Measurements from ENCODE around the gene SMAP2. TPM values are rescaled to one million over a fixed set of nuclear protein-coding genes. Genes with fewer than 3 reads are reported as not detected.

Gene SMAP2
- total RNA-seq, 1 donor from 2014 or later = 156 TPM

- no peak for DNase-seq
- Mint-ChIP-seq H3K4me1 (peaks cover 6% of the 10 kb centered on the region), H3K36me3 (ENCODE audit: low read depth) (no peaks in the 10 kb centered on the region), H3K27ac (no peak overlapping the region), H3K4me3 (no peak overlapping the region), H3K27me3 (no peaks in the 10 kb centered on the region), H3K9me3 (peaks cover 6% of the 10 kb centered on the region)
- intact Hi-C loops (cut with micrococcal nuclease) = no loop called here
These were observed 20.4 kb upstream of the SMAP2 start for GRCh38 chr1:40353082-40353481.

- Mint-ChIP-seq H3K27ac (no peak overlapping the region), H3K4me3 (no peak overlapping the region), H3K9me3 (peaks cover 23% of the 10 kb centered on the region), H3K4me1 (peaks cover 6% of the 10 kb centered on the region), H3K36me3 (ENCODE audit: low read depth) (peaks cover 10% of the 10 kb centered on the region), H3K27me3 (no peaks in the 10 kb centered on the region)
- intact Hi-C loops (cut with micrococcal nuclease) = no loop called here
- no peak for DNase-seq
These were observed 15.9 kb upstream of the SMAP2 start for GRCh38 chr1:40357625-40358024.

GRCh38 chr1:40360631-40361030 lies 12.9 kb upstream of the SMAP2 start:
- Mint-ChIP-seq H3K36me3 (ENCODE audit: low read depth) (peaks cover 10% of the 10 kb centered on the region), H3K4me1 (peaks cover 7% of the 10 kb centered on the region), H3K27ac (no peak overlapping the region), H3K27me3 (no peaks in the 10 kb centered on the region), H3K4me3 (no peak overlapping the region), H3K9me3 (peaks cover 24% of the 10 kb centered on the region)
- intact Hi-C loops (cut with micrococcal nuclease) = no loop called here
- DNase-seq = no peak

- Mint-ChIP-seq H3K9me3 (peaks cover 20% of the 10 kb centered on the region), H3K4me3 (no peak overlapping the region), H3K27me3 (no peaks in the 10 kb centered on the region), H3K36me3 (ENCODE audit: low read depth) (peaks cover 10% of the 10 kb centered on the region), H3K4me1 (peaks cover 4% of the 10 kb centered on the region), H3K27ac (no peak overlapping the region)
- intact Hi-C loops (cut with micrococcal nuclease) = no loop called here
- no peak for DNase-seq
These were observed 12.3 kb upstream of the SMAP2 start for GRCh38 chr1:40361201-40361600.

GRCh38 chr1:40361637-40362036 lies 11.9 kb upstream of the SMAP2 start:
- no peak for DNase-seq
- H3K27me3 Mint-ChIP-seq = no peaks in the 10 kb centered on the region
- peaks cover 4% of the 10 kb centered on the region for H3K4me1 Mint-ChIP-seq
- intact Hi-C loops (cut with micrococcal nuclease) = no loop called here
- no peak overlapping the region for H3K4me3 Mint-ChIP-seq
- H3K27ac Mint-ChIP-seq = no peak overlapping the region
- H3K36me3 Mint-ChIP-seq (ENCODE audit: low read depth) = peaks cover 10% of the 10 kb centered on the region
- H3K9me3 Mint-ChIP-seq = peaks cover 20% of the 10 kb centered on the region

- H3K4me3 Mint-ChIP-seq = no peak overlapping the region
- intact Hi-C loops (cut with micrococcal nuclease) = no loop called here
- DNase-seq = no peak
- peaks cover 20% of the 10 kb centered on the region for H3K9me3 Mint-ChIP-seq
- H3K4me1 Mint-ChIP-seq = peaks cover 4% of the 10 kb centered on the region
- no peaks in the 10 kb centered on the region for H3K27me3 Mint-ChIP-seq
- H3K36me3 Mint-ChIP-seq (ENCODE audit: low read depth) = peaks cover 10% of the 10 kb centered on the region
- H3K27ac Mint-ChIP-seq = no peak overlapping the region
These were observed 11.3 kb upstream of the SMAP2 start for GRCh38 chr1:40362199-40362598.

GRCh38 chr1:40362699-40363098 lies 10.8 kb upstream of the SMAP2 start:
- no peaks in the 10 kb centered on the region for H3K27me3 Mint-ChIP-seq
- H3K4me1 Mint-ChIP-seq = peaks cover 4% of the 10 kb centered on the region
- intact Hi-C loops (cut with micrococcal nuclease) = no loop called here
- DNase-seq = no peak
- H3K27ac Mint-ChIP-seq = no peak overlapping the region
- no peak overlapping the region for H3K4me3 Mint-ChIP-seq
- peaks cover 10% of the 10 kb centered on the region for H3K36me3 Mint-ChIP-seq (ENCODE audit: low read depth)
- peaks cover 20% of the 10 kb centered on the region for H3K9me3 Mint-ChIP-seq

GRCh38 chr1:40363721-40364120 lies 9.8 kb upstream of the SMAP2 start:
- Mint-ChIP-seq H3K27me3 (no peaks in the 10 kb centered on the region), H3K4me1 (peaks cover 4% of the 10 kb centered on the region), H3K27ac (peak overlapping the region; percentile 38), H3K4me3 (no peak overlapping the region), H3K36me3 (ENCODE audit: low read depth) (peaks cover 8% of the 10 kb centered on the region), H3K9me3 (peaks cover 16% of the 10 kb centered on the region)
- no peak for DNase-seq
- intact Hi-C loops (cut with micrococcal nuclease) = no loop called here

- Mint-ChIP-seq H3K4me1 (peaks cover 31% of the 10 kb centered on the region), H3K36me3 (ENCODE audit: low read depth) (peaks cover 21% of the 10 kb centered on the region)
- intact Hi-C loops (cut with micrococcal nuclease) = loop anchor here (5.0 kb wide), 2 partner anchors 81 to 114 kb away; partner anchors contain the start of genes ZFP69B and ZMPSTE24
These were observed 1.7 kb upstream of the SMAP2 start for GRCh38 chr1:40371707-40372258.

GRCh38 chr1:40372658-40373322 lies 737 bp upstream of the SMAP2 start:
- intact Hi-C loops (cut with micrococcal nuclease) = loop anchor here (5.0 kb wide), 2 partner anchors 80 to 115 kb away; partner anchors contain the start of genes ZFP69B and ZMPSTE24
- no peak for DNase-seq
- Mint-ChIP-seq H3K27me3 (no peaks in the 10 kb centered on the region), H3K4me1 (peaks cover 39% of the 10 kb centered on the region), H3K36me3 (ENCODE audit: low read depth) (peaks cover 29% of the 10 kb centered on the region), H3K27ac (peak overlapping the region; percentile 90), H3K9me3 (no peaks in the 10 kb centered on the region), H3K4me3 (peak overlapping the region; percentile 84)

More at GRCh38 chr1:40371707-40372258, 1.7 kb upstream of the SMAP2 start:
- no peak overlapping the region for H3K4me3 Mint-ChIP-seq
- no peak for DNase-seq
- no peaks in the 10 kb centered on the region for H3K9me3 Mint-ChIP-seq
- H3K27ac Mint-ChIP-seq = no peak overlapping the region
- H3K27me3 Mint-ChIP-seq = no peaks in the 10 kb centered on the region

- Mint-ChIP-seq H3K27ac (peak overlapping the region; percentile 72), H3K4me3 (peak overlapping the region; percentile 70), H3K4me1 (peaks cover 64% of the 10 kb centered on the region), H3K27me3 (no peaks in the 10 kb centered on the region), H3K36me3 (ENCODE audit: low read depth) (peaks cover 47% of the 10 kb centered on the region), H3K9me3 (no peaks in the 10 kb centered on the region)
- intact Hi-C loops (cut with micrococcal nuclease) = no loop called here
- DNase-seq = no peak
These were observed 4.0 kb downstream of the SMAP2 start for GRCh38 chr1:40377512-40377911.

GRCh38 chr1:40379785-40380452 lies 6.4 kb downstream of the SMAP2 start:
- Mint-ChIP-seq H3K27ac (peak overlapping the region; percentile 99), H3K9me3 (no peaks in the 10 kb centered on the region), H3K4me1 (peaks cover 73% of the 10 kb centered on the region), H3K4me3 (peak overlapping the region; percentile 77), H3K27me3 (no peaks in the 10 kb centered on the region), H3K36me3 (ENCODE audit: low read depth) (peaks cover 53% of the 10 kb centered on the region)
- intact Hi-C loops (cut with micrococcal nuclease) = loop anchor here (2.0 kb wide), 2 partner anchors 15 to 121 kb away; partner anchors contain the start of gene ZMPSTE24
- no peak for DNase-seq

- peak overlapping the region; percentile 99 for H3K27ac Mint-ChIP-seq
- intact Hi-C loops (cut with micrococcal nuclease) = loop anchor here (2.0 kb wide), 2 partner anchors 14 to 122 kb away; partner anchors contain the start of gene ZMPSTE24
- peaks cover 78% of the 10 kb centered on the region for H3K4me1 Mint-ChIP-seq
- no peak for DNase-seq
- H3K36me3 Mint-ChIP-seq (ENCODE audit: low read depth) = peaks cover 51% of the 10 kb centered on the region
- H3K27me3 Mint-ChIP-seq = no peaks in the 10 kb centered on the region
- H3K4me3 Mint-ChIP-seq = peak overlapping the region; percentile 77
- H3K9me3 Mint-ChIP-seq = no peaks in the 10 kb centered on the region
These were observed 7.3 kb downstream of the SMAP2 start for GRCh38 chr1:40380817-40381216.

Measured in activated CD4-positive, alpha-beta T cell treated with anti-CD3 and anti-CD28 coated beads, Interleukin-2, amount 10 ng/mL, durations not matched to agents 24 days and 14 days (primary cell).